Neural cell (in vitro differentiated cells): ENCODE results near the gene ZNF320. TPM values are rescaled to one million over a fixed set of nuclear protein-coding genes. Genes with fewer than 3 reads are reported as not detected.

Experiments
- H2AFZ ChIP-seq: fragments of 200-600, 300-800 bp; sonication (generic), shearing (Covaris generic); 2 replicates; pipeline ENCODE4 v1.6.0; 2014; ENCODE audit warnings: low read depth, mild to moderate bottlenecking, antibody characterized with exemption, low read length, moderate library complexity
- H3F3A ChIP-seq: fragments of 200-600 bp; shearing (Covaris generic); 2 replicates; pipeline ENCODE4 v1.6.1; 2016; ENCODE audit warnings: mild to moderate bottlenecking, moderate library complexity, mixed read lengths, antibody characterized with exemption, low read length; ENCODE audit not compliant: insufficient read depth, poor library complexity, severe bottlenecking
- H3K27ac ChIP-seq: fragments of 200-600, 300-800 bp; sonication (generic), shearing (Covaris generic); 2 replicates; pipeline ENCODE4 v1.5.1; 2014; ENCODE audit warnings: mild to moderate bottlenecking, low read length, moderate library complexity
- H3K27me3 ChIP-seq: fragments of 300-800, 200-600 bp; sonication (generic), shearing (Covaris generic); 2 replicates; pipeline ENCODE4 v1.6.0; 2014; ENCODE audit warnings: mild to moderate bottlenecking, low read depth, low read length, moderate library complexity; ENCODE audit not compliant: insufficient read depth
- H3K36me3 ChIP-seq: fragments of 300-800, 200-600 bp; sonication (generic), shearing (Covaris generic); 2 replicates; pipeline ENCODE4 v1.5.1; 2014; ENCODE audit warnings: mild to moderate bottlenecking, antibody characterized with exemption, low read length, moderate library complexity; ENCODE audit not compliant: insufficient read depth
- H3K4me2 ChIP-seq: fragments of 300-800, 200-600 bp; sonication (generic), shearing (Covaris generic); 2 replicates; pipeline ENCODE4 v1.6.0; 2014; ENCODE audit warnings: mild to moderate bottlenecking, low read length
- H3K4me3 ChIP-seq: fragments of 300-800, 200-600 bp; sonication (generic), shearing (Covaris generic); 2 replicates; pipeline ENCODE4 v1.5.1; 2014; ENCODE audit warnings: mild to moderate bottlenecking, low read length, moderate library complexity
- H3K79me2 ChIP-seq: fragments of 200-600 bp; shearing (Covaris generic); replicated peaks from 2 replicates; pipeline ENCODE4 v1.6.0; 2014; ENCODE audit warnings: mild to moderate bottlenecking, low read length, moderate library complexity; ENCODE audit not compliant: insufficient read depth
- H3K9ac ChIP-seq: fragments of 300-800, 200-600 bp; sonication (generic), shearing (Covaris generic); 2 replicates; pipeline ENCODE4 v1.6.1; 2016; ENCODE audit warnings: mild to moderate bottlenecking, low read length, mixed read lengths
- H3K9me2 ChIP-seq: fragments of 200-600 bp; shearing (Covaris generic); 2 replicates; pipeline ENCODE4 v1.6.1; 2016; ENCODE audit warnings: mild to moderate bottlenecking, low read length, mixed read lengths; ENCODE audit not compliant: insufficient read depth
- H3K9me3 ChIP-seq: fragments of 200-600, 300-800 bp; sonication (generic), shearing (Covaris generic); 2 replicates; pipeline ENCODE4 v1.6.1; 2016; ENCODE audit warnings: mild to moderate bottlenecking, mixed run types, low read length, moderate library complexity, mixed read lengths
- H4K20me1 ChIP-seq: fragments of 200-600 bp; shearing (Covaris generic); 2 replicates; pipeline ENCODE4 v1.6.1; 2016; ENCODE audit warnings: mild to moderate bottlenecking, mixed run types; ENCODE audit not compliant: insufficient read depth
- CTCF ChIP-seq: fragments of 450-650 bp; IDR thresholded peaks from 2 replicates; pipeline ENCODE4 v1.5.1; 2014; ENCODE audit warnings: antibody characterized with exemption, mild to moderate bottlenecking, moderate library complexity; ENCODE audit not compliant: poor library complexity, severe bottlenecking
- EP300 ChIP-seq: fragments of 450-650 bp; conservative IDR thresholded peaks from 2 replicates; pipeline ENCODE4 v1.6.1; 2014; ENCODE audit warnings: antibody characterized with exemption, mild to moderate bottlenecking, moderate library complexity; ENCODE audit not compliant: poor library complexity, severe bottlenecking
- EZH2 ChIP-seq: fragments of 200-600, 300-800 bp; shearing (Covaris generic), sonication (generic); IDR thresholded peaks from 2 replicates; pipeline ENCODE4 v1.6.1; 2014; ENCODE audit warnings: antibody characterized with exemption, low read length, borderline replicate concordance, mild to moderate bottlenecking; ENCODE audit not compliant: insufficient read depth, poor library complexity, severe bottlenecking
- MXI1 ChIP-seq: fragments of 450-650 bp; conservative IDR thresholded peaks from 2 replicates; pipeline ENCODE4 v1.6.1; 2014; ENCODE audit warnings: antibody characterized with exemption, mild to moderate bottlenecking; ENCODE audit not compliant: poor library complexity, severe bottlenecking
- POLR2AphosphoS5 ChIP-seq: IDR thresholded peaks from 2 replicates; pipeline ENCODE4 v1.6.1; 2012
- RAD21 ChIP-seq: fragments of 450-650 bp; conservative IDR thresholded peaks from 2 replicates; pipeline ENCODE4 v1.6.1; 2014; ENCODE audit warnings: antibody characterized with exemption, mild to moderate bottlenecking, moderate library complexity
- REST ChIP-seq: IDR thresholded peaks from 2 replicates; pipeline ENCODE4 v1.6.1; 2012; ENCODE audit warnings: borderline replicate concordance
- SMC3 ChIP-seq: fragments of 450-650 bp; conservative IDR thresholded peaks from 2 replicates; pipeline ENCODE4 v1.6.1; 2014; ENCODE audit warnings: antibody characterized with exemption, mild to moderate bottlenecking, moderate library complexity; ENCODE audit not compliant: poor library complexity
- TAF1 ChIP-seq: IDR thresholded peaks from 2 replicates; pipeline ENCODE4 v1.6.1; 2012; ENCODE audit warnings: low read depth
- polyA plus RNA-seq: library from polyadenylated mRNA; depleted of rRNA; stranded (reverse); fragments of >200 nt; gene quantifications from 2 replicates; pipeline ENCODE4 v1.2.3, GENCODE V29; 2014

Gene ZNF320
- polyA plus RNA-seq, 1 donor from 2014 or later = 53.5 TPM

- H2AFZ ChIP-seq = peak overlapping the region; percentile 98
- no peaks in the 10 kb centered on the region for H3K27me3 ChIP-seq
These were observed 851 bp downstream of the ZNF320 start for GRCh38 chr19:52896431-52897137.

GRCh38 chr19:52891336-52891735 is 6.1 kb downstream of the ZNF320 start:
- H3K9me3 ChIP-seq = no peaks in the 10 kb centered on the region
- H3F3A ChIP-seq = no peaks in the 10 kb centered on the region
- no peak overlapping the region for H3K27ac ChIP-seq
- H2AFZ ChIP-seq = no peak overlapping the region
- no peak overlapping the region for H3K4me2 ChIP-seq
- no peak for TF ChIP-seq CTCF
- TF ChIP-seq EZH2 = no peak
- no peak for TF ChIP-seq POLR2AphosphoS5
- no peak for TF ChIP-seq TAF1
- TF ChIP-seq RAD21 = no peak
- TF ChIP-seq SMC3 = no peak
- no peak for TF ChIP-seq EP300
- TF ChIP-seq MXI1 = no peak
- no peak for TF ChIP-seq REST
- no peak overlapping the region for H3K9ac ChIP-seq
- no peak overlapping the region for H3K4me3 ChIP-seq
- H4K20me1 ChIP-seq = no peaks in the 10 kb centered on the region
- no peaks in the 10 kb centered on the region for H3K9me2 ChIP-seq
- H3K27me3 ChIP-seq = no peaks in the 10 kb centered on the region
- no peaks in the 10 kb centered on the region for H3K36me3 ChIP-seq
- H3K79me2 ChIP-seq = peaks cover 6% of the 10 kb centered on the region

More at GRCh38 chr19:52896431-52897137, 851 bp downstream of the ZNF320 start:
- no peaks in the 10 kb centered on the region for H3K9me3 ChIP-seq
- peak overlapping the region; percentile 95 for H3K4me3 ChIP-seq
- H3K9me2 ChIP-seq = no peaks in the 10 kb centered on the region
- peak overlapping the region; percentile 76 for H3K27ac ChIP-seq
- TF ChIP-seq MXI1 (no peak), EZH2 (no peak), SMC3 (no peak), TAF1 (no peak), EP300 (no peak)
- no peaks in the 10 kb centered on the region for H4K20me1 ChIP-seq
- H3K79me2 ChIP-seq = peaks cover 6% of the 10 kb centered on the region
- peak overlapping the region; percentile 65 for H3K4me2 ChIP-seq
- no peaks in the 10 kb centered on the region for H3K36me3 ChIP-seq
- peak overlapping the region; percentile 74 for H3K9ac ChIP-seq
- no peaks in the 10 kb centered on the region for H3F3A ChIP-seq
